ENCODE measurements around the gene LRP10.
"Not testable (repeated sequence)": the region's sequence is repeated elsewhere in the genome, so short reads cannot be mapped to it uniquely, and the experiment has no call there.

Gene LRP10

GRCh38 chr14:22871224-22872032, at the start of gene LRP10:
LRP10 (plus strand) TSS chr14:22871740; CDS start chr14:22872304, 564 bp downstream.
- DNase-seq: peak; percentile 82

- no peak for DNase-seq
Measured at GRCh38 chr14:22822016-22822570, 49.4 kb upstream of the LRP10 start.

GRCh38 chr14:22822571-22823098, 48.9 kb upstream of the LRP10 start:
- DNase-seq: peak; percentile 61

- DNase-seq: no peak
Measured at GRCh38 chr14:22824711-22825359, 46.7 kb upstream of the LRP10 start.

- DNase-seq: not testable (repeated sequence)
Measured at GRCh38 chr14:22829076-22829660, 42.4 kb upstream of the LRP10 start.

- DNase-seq: peak; percentile 91
Measured at GRCh38 chr14:22829661-22830442, 41.7 kb upstream of the LRP10 start, which contains the start of gene MRPL52. MRPL52 (plus strand) TSS chr14:22829887; CDS start chr14:22829913, 26 bp downstream.

GRCh38 chr14:22830443-22831010, 41.0 kb upstream of the LRP10 start:
- DNase-seq: no peak

- DNase-seq: no peak
Measured at GRCh38 chr14:22835505-22835904, 36.0 kb upstream of the LRP10 start.

- no peak for DNase-seq
Measured at GRCh38 chr14:22836301-22837113, 35.0 kb upstream of the LRP10 start, which contains the start of gene MMP14. MMP14 (plus strand) TSS chr14:22836585; CDS start chr14:22836818, 233 bp downstream.

GRCh38 chr14:22837114-22837749, 34.3 kb upstream of the LRP10 start:
- DNase-seq: no peak

- no peak for DNase-seq
Measured at GRCh38 chr14:22837750-22838538, 33.6 kb upstream of the LRP10 start.

- no peak for DNase-seq
Measured at GRCh38 chr14:22838631-22839041, 32.9 kb upstream of the LRP10 start.

GRCh38 chr14:22839159-22839779, 32.3 kb upstream of the LRP10 start:
- no peak for DNase-seq

- DNase-seq: no peak
Measured at GRCh38 chr14:22841311-22841710, 30.2 kb upstream of the LRP10 start.

- no peak for DNase-seq
Measured at GRCh38 chr14:22841769-22842168, 29.8 kb upstream of the LRP10 start.

- DNase-seq: no peak
Measured at GRCh38 chr14:22842211-22843122, 29.1 kb upstream of the LRP10 start.

- DNase-seq: no peak
Measured at GRCh38 chr14:22843123-22843925, 28.2 kb upstream of the LRP10 start.

Data from CD4-positive, alpha-beta T cell treated with Interleukin-4 for 4 hours (primary cell).